HG02759 (cell line): ENCODE data around the gene SCG5.

Experiments
- ATAC-seq: cut with Tn5 transposase; IDR thresholded peaks from one replicate; pipeline ENCODE4 v1.9.1; 2021; ENCODE audit warnings: mild to moderate bottlenecking, moderate library complexity; ENCODE audit not compliant: unreplicated experiment

The SCG5 gene

DNA sequence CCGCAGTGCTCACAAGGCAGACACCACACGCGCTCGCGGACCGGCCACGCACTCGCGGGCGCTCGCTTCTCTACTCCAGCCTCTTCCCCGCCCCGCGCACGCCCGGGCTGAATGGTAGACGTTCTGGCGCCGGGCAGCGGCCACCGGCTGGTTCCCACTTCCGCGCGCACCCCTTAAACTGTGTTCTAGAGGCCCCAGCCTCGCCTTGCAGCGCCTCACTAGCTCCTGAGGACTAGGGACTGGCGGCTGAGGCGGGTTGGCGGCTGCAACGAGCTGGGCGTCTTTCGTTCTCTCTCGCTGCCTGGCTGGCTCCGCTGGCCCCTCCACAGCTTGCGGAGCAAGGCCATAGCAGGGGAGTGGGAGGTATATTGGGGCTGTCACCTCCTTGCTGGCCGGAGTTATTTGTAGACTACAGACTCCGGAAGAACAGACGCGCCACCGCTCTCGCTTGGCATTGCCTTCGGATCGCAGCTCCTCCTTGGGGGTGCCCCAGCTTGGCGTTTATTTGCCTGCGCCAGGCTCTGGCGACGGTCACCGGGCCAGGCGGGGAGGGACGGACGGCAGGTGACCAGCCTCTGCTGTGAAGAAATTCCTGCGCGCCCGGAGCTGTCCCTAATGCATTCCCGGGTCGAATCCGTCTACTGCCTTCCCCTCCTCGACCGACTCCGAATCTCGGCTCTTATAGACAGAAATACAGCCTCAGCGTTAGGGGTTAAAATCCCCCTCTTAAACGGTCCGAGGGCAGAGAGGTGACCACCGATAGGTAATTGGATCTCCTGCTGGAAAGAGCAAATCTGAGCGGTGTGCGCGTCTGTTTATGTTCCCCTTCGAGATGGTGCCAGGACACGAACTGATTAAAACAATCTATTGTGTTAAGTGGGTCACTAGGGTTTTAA lies 77.6 kb downstream of the SCG5 start:
- no peak for ATAC-seq

DNA sequence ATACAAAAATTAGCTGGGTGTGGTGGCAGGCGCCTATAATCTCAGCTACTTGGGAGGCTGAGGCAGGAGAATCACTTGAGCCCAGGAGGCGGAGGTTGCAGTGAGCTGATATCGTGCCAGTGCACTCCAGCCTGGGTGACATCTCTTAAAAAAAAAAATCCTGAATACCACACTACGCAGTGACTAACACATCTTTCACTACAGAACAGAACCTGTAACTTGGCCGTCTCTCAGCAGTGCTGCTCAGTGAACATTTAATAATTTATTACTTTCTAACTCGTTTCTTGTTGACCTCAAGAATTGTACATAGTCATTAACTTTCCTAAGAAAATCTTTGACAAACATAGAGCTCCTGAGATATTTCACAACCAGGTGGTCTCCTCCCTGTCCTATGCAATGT lies 80.1 kb downstream of the SCG5 start:
- no peak for ATAC-seq

DNA sequence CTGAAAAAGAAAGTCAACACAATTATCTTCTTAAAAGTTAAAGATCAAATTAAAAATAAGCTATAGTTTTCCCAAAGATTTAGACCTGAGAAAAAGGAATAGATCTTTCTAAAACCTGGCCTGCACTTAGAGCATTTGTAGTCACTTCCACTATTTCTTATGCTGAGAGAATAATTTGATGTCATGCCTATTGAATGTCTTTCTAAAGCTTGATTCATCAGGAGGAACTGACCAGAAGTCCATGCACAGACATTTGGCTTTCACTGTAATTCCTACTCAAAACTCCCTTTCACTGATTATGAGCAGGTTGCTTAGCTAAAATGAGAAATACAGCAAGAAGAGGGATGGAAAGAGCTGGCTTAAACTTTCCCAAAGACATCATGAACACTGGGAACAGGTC lies 80.6 kb downstream of the SCG5 start:
- no peak for ATAC-seq

DNA sequence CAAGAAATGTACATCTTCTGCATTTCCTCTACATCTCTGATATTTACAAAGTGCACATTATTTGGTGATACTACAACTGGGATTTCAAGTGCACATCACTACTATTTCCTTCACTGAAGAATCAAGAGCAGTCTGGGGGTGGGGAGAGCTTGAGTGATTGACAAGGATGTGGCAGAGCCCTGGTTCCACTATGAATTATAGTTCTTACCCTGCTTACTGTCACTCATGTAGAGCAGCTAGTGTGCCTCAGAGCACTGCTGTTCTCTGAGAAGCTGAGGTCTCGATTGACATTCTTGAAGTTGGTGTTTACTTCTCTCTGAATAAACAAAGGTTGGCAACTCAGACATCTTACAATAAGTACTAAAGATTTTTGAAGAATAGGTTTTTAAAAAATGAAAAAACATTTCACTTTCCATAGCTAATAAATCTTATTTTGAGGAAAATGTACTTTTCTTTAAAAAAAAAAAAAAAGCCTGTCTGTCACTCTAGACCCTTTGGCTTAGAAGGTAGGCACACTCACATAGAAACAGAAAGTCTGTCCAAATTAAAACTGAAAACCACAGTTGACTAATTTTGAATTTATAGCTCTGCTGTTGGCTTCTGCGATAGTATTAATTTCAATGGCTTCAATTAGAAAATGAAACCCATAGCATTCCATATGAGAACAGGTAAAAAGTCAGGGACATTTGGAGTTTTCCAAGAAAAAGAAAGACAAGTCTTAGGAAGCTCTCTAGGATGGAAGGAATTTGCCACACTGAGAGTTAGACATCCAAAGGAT lies 81.8 kb downstream of the SCG5 start:
- ATAC-seq = peak; percentile 93

DNA sequence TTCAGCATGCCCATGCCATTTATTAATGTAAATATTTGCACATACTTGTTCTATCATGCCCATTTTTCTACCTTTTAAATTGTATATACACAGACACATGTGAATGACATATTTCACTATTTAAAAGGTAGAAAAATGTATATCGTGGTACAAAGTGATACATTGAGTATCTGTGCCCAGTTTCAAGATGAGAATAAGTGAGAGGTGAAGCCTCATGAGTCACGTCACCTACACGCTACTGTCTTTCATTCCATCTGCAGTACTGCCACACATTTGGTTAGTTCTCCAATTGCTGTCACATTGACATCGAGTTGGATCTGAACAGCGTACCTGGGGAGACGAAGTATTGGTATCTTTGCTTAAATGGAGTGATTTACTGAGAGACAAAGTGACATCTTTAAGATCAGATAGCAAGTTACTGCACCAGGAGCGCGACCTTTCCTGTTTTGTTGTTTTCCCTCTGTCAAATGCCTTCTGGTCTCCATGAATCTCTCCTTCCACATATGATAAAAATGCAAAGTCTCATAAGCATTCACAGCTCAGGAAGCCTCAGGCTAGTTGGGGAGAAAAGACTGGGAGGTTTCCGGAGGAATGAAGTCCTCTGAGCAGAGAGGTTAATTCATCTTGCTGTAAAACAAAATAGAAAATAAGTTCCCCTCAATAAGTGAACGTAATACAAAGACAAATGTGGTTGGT lies 88.3 kb downstream of the SCG5 start:
- ATAC-seq = no peak

DNA sequence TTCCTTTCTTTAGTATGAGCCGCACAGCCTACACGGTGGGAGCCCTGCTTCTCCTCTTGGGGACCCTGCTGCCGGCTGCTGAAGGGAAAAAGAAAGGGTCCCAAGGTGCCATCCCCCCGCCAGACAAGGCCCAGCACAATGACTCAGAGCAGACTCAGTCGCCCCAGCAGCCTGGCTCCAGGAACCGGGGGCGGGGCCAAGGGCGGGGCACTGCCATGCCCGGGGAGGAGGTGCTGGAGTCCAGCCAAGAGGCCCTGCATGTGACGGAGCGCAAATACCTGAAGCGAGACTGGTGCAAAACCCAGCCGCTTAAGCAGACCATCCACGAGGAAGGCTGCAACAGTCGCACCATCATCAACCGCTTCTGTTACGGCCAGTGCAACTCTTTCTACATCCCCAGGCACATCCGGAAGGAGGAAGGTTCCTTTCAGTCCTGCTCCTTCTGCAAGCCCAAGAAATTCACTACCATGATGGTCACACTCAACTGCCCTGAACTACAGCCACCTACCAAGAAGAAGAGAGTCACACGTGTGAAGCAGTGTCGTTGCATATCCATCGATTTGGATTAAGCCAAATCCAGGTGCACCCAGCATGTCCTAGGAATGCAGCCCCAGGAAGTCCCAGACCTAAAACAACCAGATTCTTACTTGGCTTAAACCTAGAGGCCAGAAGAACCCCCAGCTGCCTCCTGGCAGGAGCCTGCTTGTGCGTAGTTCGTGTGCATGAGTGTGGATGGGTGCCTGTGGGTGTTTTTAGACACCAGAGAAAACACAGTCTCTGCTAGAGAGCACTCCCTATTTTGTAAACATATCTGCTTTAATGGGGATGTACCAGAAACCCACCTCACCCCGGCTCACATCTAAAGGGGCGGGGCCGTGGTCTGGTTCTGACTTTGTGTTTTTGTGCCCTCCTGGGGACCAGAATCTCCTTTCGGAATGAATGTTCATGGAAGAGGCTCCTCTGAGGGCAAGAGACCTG lies 89.5 kb downstream of the SCG5 start:
- no peak for ATAC-seq

DNA sequence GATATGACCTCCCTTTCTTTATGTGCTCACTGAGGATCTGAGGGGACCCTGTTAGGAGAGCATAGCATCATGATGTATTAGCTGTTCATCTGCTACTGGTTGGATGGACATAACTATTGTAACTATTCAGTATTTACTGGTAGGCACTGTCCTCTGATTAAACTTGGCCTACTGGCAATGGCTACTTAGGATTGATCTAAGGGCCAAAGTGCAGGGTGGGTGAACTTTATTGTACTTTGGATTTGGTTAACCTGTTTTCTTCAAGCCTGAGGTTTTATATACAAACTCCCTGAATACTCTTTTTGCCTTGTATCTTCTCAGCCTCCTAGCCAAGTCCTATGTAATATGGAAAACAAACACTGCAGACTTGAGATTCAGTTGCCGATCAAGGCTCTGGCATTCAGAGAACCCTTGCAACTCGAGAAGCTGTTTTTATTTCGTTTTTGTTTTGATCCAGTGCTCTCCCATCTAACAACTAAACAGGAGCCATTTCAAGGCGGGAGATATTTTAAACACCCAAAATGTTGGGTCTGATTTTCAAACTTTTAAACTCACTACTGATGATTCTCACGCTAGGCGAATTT lies 91.2 kb downstream of the SCG5 start:
- ATAC-seq = no peak

DNA sequence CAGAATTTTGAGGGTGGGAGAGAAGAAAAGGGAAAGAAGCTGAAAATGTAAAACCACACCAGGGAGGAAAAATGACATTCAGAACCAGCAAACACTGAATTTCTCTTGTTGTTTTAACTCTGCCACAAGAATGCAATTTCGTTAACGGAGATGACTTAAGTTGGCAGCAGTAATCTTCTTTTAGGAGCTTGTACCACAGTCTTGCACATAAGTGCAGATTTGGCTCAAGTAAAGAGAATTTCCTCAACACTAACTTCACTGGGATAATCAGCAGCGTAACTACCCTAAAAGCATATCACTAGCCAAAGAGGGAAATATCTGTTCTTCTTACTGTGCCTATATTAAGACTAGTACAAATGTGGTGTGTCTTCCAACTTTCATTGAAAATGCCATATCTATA lies 91.8 kb downstream of the SCG5 start:
- ATAC-seq = no peak

DNA sequence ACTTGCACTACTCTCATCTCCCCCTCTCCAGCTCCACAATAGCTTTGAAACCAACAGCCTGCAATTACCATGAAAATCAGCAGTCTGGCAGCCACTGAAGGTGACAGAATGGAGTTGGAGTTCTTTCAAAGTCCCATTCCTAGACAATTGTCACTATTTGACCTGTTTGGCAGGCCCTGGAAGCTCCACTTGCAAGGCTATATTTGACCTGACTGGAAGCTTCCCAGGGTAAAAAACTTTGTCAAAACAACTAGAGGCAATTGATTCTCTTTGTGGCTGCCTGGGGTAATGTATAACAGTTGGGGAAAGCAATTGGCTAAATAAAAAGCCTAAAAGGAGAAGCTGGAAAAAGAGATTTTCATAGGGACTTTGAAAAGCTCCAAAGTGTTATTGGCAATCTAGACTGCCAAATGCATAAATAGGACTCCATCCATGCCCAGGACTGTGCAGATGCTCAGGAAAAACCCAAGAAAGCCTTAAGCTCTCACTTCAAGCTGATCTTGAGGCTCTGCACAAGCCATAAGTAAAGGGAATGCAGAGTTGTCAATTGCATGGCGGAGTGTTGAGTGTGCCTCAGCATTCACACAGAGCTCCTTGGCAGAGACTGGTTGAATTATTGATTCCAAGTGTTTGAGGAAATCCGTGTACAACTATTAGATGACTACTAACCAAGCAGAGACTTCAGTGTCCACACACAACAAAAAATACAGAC lies 94.6 kb downstream of the SCG5 start:
- no peak for ATAC-seq

DNA sequence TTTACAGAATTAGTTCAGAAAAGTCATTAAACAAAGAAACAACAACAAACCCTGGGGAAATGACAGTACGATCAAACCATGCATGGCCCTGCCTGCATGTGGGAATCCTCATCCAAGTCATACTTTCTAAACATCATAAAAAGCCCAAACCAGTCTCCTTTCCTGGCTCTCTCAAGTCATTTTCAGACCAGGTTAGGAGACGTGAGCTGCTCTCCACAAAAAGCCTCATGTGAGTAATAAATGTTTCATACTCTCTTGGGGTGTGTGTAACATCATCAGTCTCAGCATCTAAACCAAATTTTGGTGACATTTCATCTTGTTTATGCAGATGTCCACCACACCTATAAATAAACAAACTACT lies 95.2 kb downstream of the SCG5 start:
- ATAC-seq = no peak

DNA sequence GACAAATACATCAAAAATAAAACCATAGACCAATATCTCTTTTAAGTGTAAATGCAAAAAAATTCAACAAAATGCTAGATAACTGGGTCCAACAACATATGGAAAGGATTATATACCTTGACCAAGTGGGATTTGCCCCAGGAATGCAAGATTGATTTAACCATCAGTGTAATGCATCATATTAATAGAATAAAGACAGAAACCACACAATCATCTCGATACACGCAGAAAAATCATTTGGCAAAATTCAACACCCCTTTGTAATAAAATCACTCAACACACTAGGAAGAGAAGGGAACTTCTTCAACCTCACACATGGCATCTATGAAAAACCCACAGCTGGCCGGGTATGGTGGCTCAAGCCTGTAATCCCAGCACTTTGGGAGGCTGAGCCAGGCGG lies 95.8 kb downstream of the SCG5 start:
- ATAC-seq = no peak

DNA sequence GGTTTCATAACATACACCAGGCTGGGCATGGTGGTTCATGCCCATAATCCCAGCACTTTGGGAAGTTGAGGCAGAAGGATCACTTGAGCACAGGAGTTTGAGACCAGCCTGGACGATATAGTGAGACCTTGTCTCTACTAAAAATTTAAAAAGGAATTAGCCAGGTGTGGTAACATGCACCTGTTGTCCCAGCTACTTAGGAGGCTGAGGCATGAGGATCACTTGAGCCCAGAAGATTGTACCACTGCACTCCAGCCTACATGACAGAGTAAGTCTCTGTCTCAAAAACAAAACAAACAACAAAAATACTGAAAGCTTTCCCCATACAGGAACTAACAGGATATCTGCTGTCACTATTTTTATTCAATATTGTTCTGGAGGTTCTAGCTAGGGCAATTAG lies 97.2 kb downstream of the SCG5 start:
- ATAC-seq = no peak

DNA sequence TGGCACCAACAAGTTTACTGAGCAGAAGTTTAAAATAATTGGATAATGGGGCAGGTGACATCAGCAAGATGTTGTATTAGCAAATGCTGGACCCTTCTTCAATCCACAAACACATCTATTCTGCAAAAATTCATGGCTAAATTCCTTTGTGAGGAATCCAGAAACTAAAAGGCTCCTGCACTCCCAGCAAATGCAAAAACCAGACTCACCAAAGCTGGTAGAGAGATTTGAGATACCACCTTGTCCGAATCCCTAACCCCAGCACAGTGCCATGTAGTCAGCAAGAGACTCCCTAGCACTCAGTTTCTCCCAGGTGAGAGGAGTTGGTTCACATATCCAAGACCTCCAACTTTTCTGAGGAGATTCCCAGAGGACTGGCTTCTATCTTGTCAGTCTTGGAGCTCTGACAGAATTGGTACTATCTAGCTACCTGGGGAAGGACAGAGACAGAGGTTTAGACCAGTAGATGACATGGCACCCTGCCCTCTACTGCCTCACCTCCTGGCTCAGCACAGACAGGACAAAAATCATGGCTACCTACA lies 98.1 kb downstream of the SCG5 start:
- ATAC-seq = no peak

DNA sequence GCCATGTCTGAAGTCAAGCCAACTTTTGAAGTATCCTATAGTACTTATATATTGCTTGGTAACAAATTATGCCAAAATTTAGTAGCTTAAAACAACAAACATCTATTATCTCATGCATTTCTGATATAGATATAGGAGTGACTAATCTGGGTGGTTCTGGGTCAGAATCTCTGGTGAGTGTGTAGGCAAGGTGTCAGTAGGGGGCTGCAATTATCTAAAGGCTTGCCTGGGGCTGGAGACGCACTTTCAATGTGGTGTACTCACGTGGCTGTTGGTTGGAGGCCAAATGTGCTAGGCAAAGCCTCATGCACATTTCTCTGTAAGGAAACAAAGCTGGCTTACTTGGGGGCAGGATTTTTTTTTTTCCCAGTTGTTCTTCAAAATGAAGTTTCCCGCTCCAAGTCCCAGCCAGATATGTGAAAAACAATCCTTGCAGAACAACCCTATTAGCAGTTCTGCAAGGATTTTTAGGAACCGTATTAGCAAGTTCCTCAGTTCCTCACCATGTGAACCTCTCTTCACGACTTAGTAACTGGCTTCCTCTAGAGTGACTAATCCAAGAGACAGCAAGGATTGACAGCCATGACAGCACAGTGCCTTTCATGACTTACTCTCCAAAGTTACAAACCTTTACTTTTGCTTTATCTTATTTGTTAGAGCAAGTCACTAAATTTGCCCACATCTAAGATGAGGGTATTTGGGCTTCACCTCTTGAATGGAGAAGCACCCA lies 102.1 kb downstream of the SCG5 start:
- no peak for ATAC-seq

DNA sequence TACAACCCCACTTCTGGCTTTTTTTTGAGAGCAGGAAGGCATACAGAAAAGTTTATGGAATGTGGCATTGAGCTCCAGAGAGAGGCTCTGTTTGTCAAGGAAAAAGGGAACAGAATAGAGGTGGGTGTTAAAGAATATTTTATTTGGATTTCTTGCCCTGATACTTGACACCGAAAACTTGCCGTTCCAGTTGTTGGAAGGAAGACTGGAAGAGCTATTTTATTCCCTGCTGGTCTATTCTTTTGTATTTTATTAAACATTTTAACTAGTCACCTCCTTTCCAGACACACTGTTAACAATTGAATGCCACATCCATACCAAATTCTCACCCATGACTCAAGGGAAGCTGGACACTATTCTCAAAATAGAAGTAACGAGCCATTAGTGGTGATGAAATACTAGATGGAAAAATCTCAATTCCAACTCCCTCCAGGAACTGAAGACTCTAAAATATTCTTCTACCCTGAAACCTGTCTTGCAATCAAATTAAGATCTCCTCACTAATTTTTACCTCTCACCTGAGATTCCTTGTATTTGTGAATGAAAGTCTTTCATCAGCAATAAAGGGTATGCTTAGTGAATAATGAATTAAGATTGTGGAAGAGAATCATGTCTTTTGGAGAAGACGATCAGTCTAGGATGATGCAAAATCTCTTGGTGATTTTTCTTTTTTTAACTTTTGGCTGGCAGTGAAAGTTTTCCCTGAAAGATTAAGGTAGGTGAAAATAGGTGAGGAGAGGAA lies 104.8 kb downstream of the SCG5 start:
- ATAC-seq = no peak
